Measurements from ENCODE around the gene PSMB2. TPM values are rescaled to one million over a fixed set of nuclear protein-coding genes. Genes with fewer than 3 reads are reported as not detected.
A peak's percentile ranks its signal among the peaks of the same experiment; 100 is the strongest.
"Not testable (repeated sequence)": the region's sequence is repeated elsewhere in the genome, so short reads cannot be mapped to it uniquely, and the experiment has no call there.

PSMB2 gene
- total RNA-seq, 2 experiments from 2014 or later: 91.9 to 96.4 TPM

GRCh38 chr1:35588197-35588910 lies 53.0 kb downstream of the PSMB2 start:
- H3K4me3 Mint-ChIP-seq: no peak overlapping the region
- CTCF ChIA-PET: no interaction called here

GRCh38 chr1:35587736-35588135 lies 53.6 kb downstream of the PSMB2 start:
- no peaks in the 10 kb centered on the region for H3K9me3 Mint-ChIP-seq
- no peak for DNase-seq
- CTCF ChIA-PET: no interaction called here
- H3K36me3 Mint-ChIP-seq (ENCODE audit: low read depth): peaks cover 4% of the 10 kb centered on the region
- no peak overlapping the region for H3K4me3 Mint-ChIP-seq
- intact Hi-C loops (cut with micrococcal nuclease): no loop called here
- H3K4me1 Mint-ChIP-seq (ENCODE audit: low read depth): no peaks in the 10 kb centered on the region
- H3K27me3 Mint-ChIP-seq (ENCODE audit: low read depth): no peaks in the 10 kb centered on the region
- H3K27ac Mint-ChIP-seq: no peak overlapping the region

More at GRCh38 chr1:35588197-35588910, 53.0 kb downstream of the PSMB2 start:
- no peak for DNase-seq
- Mint-ChIP-seq H3K9me3 (no peaks in the 10 kb centered on the region), H3K27ac (no peak overlapping the region), H3K4me1 (ENCODE audit: low read depth) (no peaks in the 10 kb centered on the region), H3K36me3 (ENCODE audit: low read depth) (peaks cover 4% of the 10 kb centered on the region), H3K27me3 (ENCODE audit: low read depth) (no peaks in the 10 kb centered on the region)
- intact Hi-C loops (cut with micrococcal nuclease): no loop called here

- no peaks in the 10 kb centered on the region for H3K27me3 Mint-ChIP-seq (ENCODE audit: low read depth)
- H3K4me3 Mint-ChIP-seq: no peak overlapping the region
- H3K27ac Mint-ChIP-seq: no peak overlapping the region
- H3K4me1 Mint-ChIP-seq (ENCODE audit: low read depth): no peaks in the 10 kb centered on the region
- H3K9me3 Mint-ChIP-seq: no peaks in the 10 kb centered on the region
- CTCF ChIA-PET: no interaction called here
- intact Hi-C loops (cut with micrococcal nuclease): no loop called here
- DNase-seq: no peak
- peaks cover 4% of the 10 kb centered on the region for H3K36me3 Mint-ChIP-seq (ENCODE audit: low read depth)
Measured at GRCh38 chr1:35586808-35587207, 54.5 kb downstream of the PSMB2 start.

GRCh38 chr1:35585805-35586204 lies 55.5 kb downstream of the PSMB2 start:
- intact Hi-C loops (cut with micrococcal nuclease); H3K4me1 Mint-ChIP-seq (ENCODE audit: low read depth); H3K27me3 Mint-ChIP-seq (ENCODE audit: low read depth); H3K27ac Mint-ChIP-seq; H3K4me3 Mint-ChIP-seq; H3K9me3 Mint-ChIP-seq; H3K36me3 Mint-ChIP-seq (ENCODE audit: low read depth); DNase-seq: not testable (repeated sequence)
- CTCF ChIA-PET: interaction anchor here (1.4 kb wide), 1 partner anchor 130 kb away, joined by 5 read pairs; no protein-coding TSS in a partner anchor

GRCh38 chr1:35585281-35585680 lies 56.0 kb downstream of the PSMB2 start:
- H3K36me3 Mint-ChIP-seq (ENCODE audit: low read depth): no peaks in the 10 kb centered on the region
- CTCF ChIA-PET: interaction anchor here (1.0 to 1.4 kb wide), 2 partner anchors 130 to 143 kb away, joined by 4 to 5 read pairs; no protein-coding TSS in a partner anchor

GRCh38 chr1:35581621-35582020 lies 59.7 kb downstream of the PSMB2 start:
- DNase-seq; H3K4me3 Mint-ChIP-seq; H3K36me3 Mint-ChIP-seq (ENCODE audit: low read depth); H3K9me3 Mint-ChIP-seq; H3K27me3 Mint-ChIP-seq (ENCODE audit: low read depth); intact Hi-C loops (cut with micrococcal nuclease); H3K27ac Mint-ChIP-seq: not testable (repeated sequence)
- CTCF ChIA-PET: interaction anchor here (0.7 kb wide), 1 partner anchor 235 kb away, joined by 5 read pairs; no protein-coding TSS in a partner anchor
- peaks cover 12% of the 10 kb centered on the region for H3K4me1 Mint-ChIP-seq (ENCODE audit: low read depth)

More at GRCh38 chr1:35585281-35585680, 56.0 kb downstream of the PSMB2 start:
- Mint-ChIP-seq H3K9me3 (no peaks in the 10 kb centered on the region), H3K27ac (no peak overlapping the region), H3K4me1 (ENCODE audit: low read depth) (no peaks in the 10 kb centered on the region), H3K4me3 (no peak overlapping the region), H3K27me3 (ENCODE audit: low read depth) (no peaks in the 10 kb centered on the region)
- DNase-seq: no peak
- intact Hi-C loops (cut with micrococcal nuclease): no loop called here

- peaks cover 6% of the 10 kb centered on the region for H3K27me3 Mint-ChIP-seq (ENCODE audit: low read depth)
- intact Hi-C loops (cut with micrococcal nuclease): no loop called here
- DNase-seq: no peak
- CTCF ChIA-PET: no interaction called here
- H3K36me3 Mint-ChIP-seq (ENCODE audit: low read depth): peaks cover 2% of the 10 kb centered on the region
- H3K27ac Mint-ChIP-seq: no peak overlapping the region
- no peak overlapping the region for H3K4me3 Mint-ChIP-seq
- no peaks in the 10 kb centered on the region for H3K9me3 Mint-ChIP-seq
- H3K4me1 Mint-ChIP-seq (ENCODE audit: low read depth): peaks cover 18% of the 10 kb centered on the region
Measured at GRCh38 chr1:35580949-35581388, 60.4 kb downstream of the PSMB2 start.

GRCh38 chr1:35577071-35577998 lies 64.0 kb downstream of the PSMB2 start:
- Mint-ChIP-seq H3K36me3 (ENCODE audit: low read depth) (peaks cover 2% of the 10 kb centered on the region), H3K9me3 (no peaks in the 10 kb centered on the region), H3K4me1 (ENCODE audit: low read depth) (peaks cover 18% of the 10 kb centered on the region), H3K27ac (peak overlapping the region; percentile 13), H3K4me3 (peak overlapping the region; percentile 69), H3K27me3 (ENCODE audit: low read depth) (peaks cover 20% of the 10 kb centered on the region)
- peak; percentile 76 for DNase-seq
- CTCF ChIA-PET: interaction anchor here (1.4 to 3.1 kb wide), 4 partner anchors 8 to 150 kb away, joined by 8 to 21 read pairs (median 13); no protein-coding TSS in a partner anchor
- intact Hi-C loops (cut with micrococcal nuclease): loop anchor here (5.0 kb wide), 1 partner anchor 60 kb away; no protein-coding TSS in a partner anchor

- not testable (repeated sequence) for H3K27ac Mint-ChIP-seq
- CTCF ChIA-PET: interaction anchor here (3.1 kb wide), 1 partner anchor 151 kb away, joined by 21 read pairs; no protein-coding TSS in a partner anchor
Measured at GRCh38 chr1:35576766-35577070, 64.6 kb downstream of the PSMB2 start.

GRCh38 chr1:35576061-35576765 lies 65.1 kb downstream of the PSMB2 start:
- intact Hi-C loops (cut with micrococcal nuclease): loop anchor here (5.0 kb wide), 1 partner anchor 61 kb away; no protein-coding TSS in a partner anchor
- Mint-ChIP-seq H3K27ac (no peak overlapping the region), H3K36me3 (ENCODE audit: low read depth) (peaks cover 2% of the 10 kb centered on the region), H3K4me1 (ENCODE audit: low read depth) (peaks cover 18% of the 10 kb centered on the region), H3K27me3 (ENCODE audit: low read depth) (peaks cover 20% of the 10 kb centered on the region), H3K9me3 (no peaks in the 10 kb centered on the region), H3K4me3 (peak overlapping the region; percentile 63)
- no peak for DNase-seq
- CTCF ChIA-PET: interaction anchor here (3.1 kb wide), 1 partner anchor 151 kb away, joined by 21 read pairs; no protein-coding TSS in a partner anchor

More at GRCh38 chr1:35576766-35577070, 64.6 kb downstream of the PSMB2 start:
- not testable (repeated sequence) for H3K36me3 Mint-ChIP-seq (ENCODE audit: low read depth); H3K9me3 Mint-ChIP-seq; DNase-seq
- Mint-ChIP-seq H3K4me3 (peak overlapping the region; percentile 63), H3K27me3 (ENCODE audit: low read depth) (peaks cover 20% of the 10 kb centered on the region), H3K4me1 (ENCODE audit: low read depth) (peaks cover 18% of the 10 kb centered on the region)
- intact Hi-C loops (cut with micrococcal nuclease): loop anchor here (5.0 kb wide), 1 partner anchor 61 kb away; no protein-coding TSS in a partner anchor

- Mint-ChIP-seq H3K4me1 (ENCODE audit: low read depth) (peaks cover 18% of the 10 kb centered on the region), H3K9me3 (no peaks in the 10 kb centered on the region), H3K36me3 (ENCODE audit: low read depth) (peaks cover 2% of the 10 kb centered on the region), H3K27me3 (ENCODE audit: low read depth) (peaks cover 20% of the 10 kb centered on the region), H3K4me3 (no peak overlapping the region), H3K27ac (no peak overlapping the region)
- no peak for DNase-seq
- intact Hi-C loops (cut with micrococcal nuclease): loop anchor here (5.0 kb wide), 1 partner anchor 62 kb away; no protein-coding TSS in a partner anchor
- CTCF ChIA-PET: no interaction called here
Measured at GRCh38 chr1:35575416-35575958, 65.8 kb downstream of the PSMB2 start.

Data from activated naive CD4-positive, alpha-beta T cell treated with anti-CD3 and anti-CD28 coated beads for 36 hours (primary cell).